Measurements from ENCODE around the gene HIP1R.

DNA sequence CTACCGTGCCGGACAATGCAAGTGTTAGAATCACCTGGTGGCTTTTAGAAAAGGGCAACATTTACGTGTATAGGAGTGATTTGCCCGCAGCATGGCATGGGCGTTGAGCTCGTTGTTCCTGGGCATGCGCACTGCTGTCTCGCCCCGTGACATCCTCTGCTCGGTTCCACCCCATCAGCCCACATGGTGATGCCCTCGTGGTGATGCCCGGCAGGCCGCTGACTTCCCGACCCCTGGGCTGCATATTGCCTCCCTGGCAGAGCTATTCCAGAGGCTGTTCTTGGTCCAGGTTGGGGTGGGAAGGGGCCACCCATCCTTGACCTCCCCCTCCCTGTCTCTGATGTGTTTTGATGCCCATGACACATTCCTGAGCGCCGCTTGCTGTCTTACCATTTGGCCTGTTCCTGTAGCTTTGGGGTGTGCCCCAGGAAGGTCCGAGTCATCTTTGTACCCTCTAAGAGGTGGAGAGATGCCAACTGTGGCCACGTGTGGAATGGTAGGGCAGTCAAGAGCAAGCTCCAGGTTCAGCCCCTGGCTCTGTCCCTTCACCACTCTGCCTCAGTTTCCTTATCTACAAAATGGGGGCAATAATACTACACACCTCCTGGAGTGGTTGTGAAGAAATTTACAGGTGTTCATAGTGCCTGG, 4.8 kb downstream of the HIP1R start:
- TF ChIP-seq LEF1 (IDR thresholded peaks at IDR 0.05; ENCODE audit: borderline replicate concordance) (no peak), FOXM1 (IDR thresholded peaks at IDR 0.05; ENCODE audit: borderline replicate concordance) (no peak)
- TF ChIP-seq, protein P1, sequence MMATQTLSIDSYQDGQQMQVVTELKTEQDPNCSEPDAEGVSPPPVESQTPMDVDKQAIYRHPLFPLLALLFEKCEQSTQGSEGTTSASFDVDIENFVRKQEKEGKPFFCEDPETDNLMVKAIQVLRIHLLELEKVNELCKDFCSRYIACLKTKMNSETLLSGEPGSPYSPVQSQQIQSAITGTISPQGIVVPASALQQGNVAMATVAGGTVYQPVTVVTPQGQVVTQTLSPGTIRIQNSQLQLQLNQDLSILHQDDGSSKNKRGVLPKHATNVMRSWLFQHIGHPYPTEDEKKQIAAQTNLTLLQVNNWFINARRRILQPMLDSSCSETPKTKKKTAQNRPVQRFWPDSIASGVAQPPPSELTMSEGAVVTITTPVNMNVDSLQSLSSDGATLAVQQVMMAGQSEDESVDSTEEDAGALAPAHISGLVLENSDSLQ (IDR thresholded peaks at IDR 0.05) = no peak
